H9 (cell line): ENCODE measurements around the gene GLYATL1B. TPM values are rescaled to one million over a fixed set of nuclear protein-coding genes. Genes with fewer than 3 reads are reported as not detected.
A peak's percentile ranks its signal among the peaks of the same experiment; 100 is the strongest.

Source experiments
- DNase-seq: peaks from one replicate; pipeline ENCODE4 v3.0.0-alpha.2; 2017
- H2AFZ ChIP-seq: one replicate; pipeline ENCODE4 v1.6.1; 2013; ENCODE audit warnings: mild to moderate bottlenecking, low read length, control low read depth, moderate library complexity
- H2AK5ac ChIP-seq: 2 replicates; pipeline ENCODE4 v1.6.1; 2013; ENCODE audit warnings: low read length, control low read depth, mixed read lengths; ENCODE audit not compliant: insufficient read length
- H2BK120ac ChIP-seq: one replicate; pipeline ENCODE4 v1.6.1; 2013; ENCODE audit warnings: low read depth, mild to moderate bottlenecking, low read length, control low read depth, inconsistent platforms; ENCODE audit not compliant: poor library complexity, severe bottlenecking
- H2BK12ac ChIP-seq: 2 replicates; pipeline ENCODE4 v1.6.1; 2013; ENCODE audit warnings: low read length, control low read depth, mixed read lengths, low read depth; ENCODE audit not compliant: insufficient read length
- H2BK15ac ChIP-seq: 2 replicates; pipeline ENCODE4 v1.6.1; 2013; ENCODE audit warnings: low read depth, low read length, control low read depth
- H2BK20ac ChIP-seq: one replicate; pipeline ENCODE4 v1.6.1; 2013; ENCODE audit warnings: low read depth, mild to moderate bottlenecking, low read length, control low read depth, inconsistent platforms; ENCODE audit not compliant: poor library complexity, severe bottlenecking
- H2BK5ac ChIP-seq: 2 replicates; pipeline ENCODE4 v1.6.1; 2013; ENCODE audit warnings: low read length, control low read depth, mixed read lengths; ENCODE audit not compliant: insufficient read length
- H3K14ac ChIP-seq: 2 replicates; pipeline ENCODE4 v1.6.1; 2013; ENCODE audit warnings: low read length, control low read depth; ENCODE audit not compliant: insufficient read depth
- H3K18ac ChIP-seq: 2 replicates; pipeline ENCODE4 v1.6.1; 2013; ENCODE audit warnings: low read depth, mild to moderate bottlenecking, mixed read lengths, low read length, control low read depth; ENCODE audit not compliant: insufficient read length
- H3K23ac ChIP-seq: 2 replicates; pipeline ENCODE4 v1.6.1; 2013; ENCODE audit warnings: low read length, control low read depth, mixed read lengths, low read depth; ENCODE audit not compliant: insufficient read length
- H3K23me2 ChIP-seq: 2 replicates; pipeline ENCODE4 v1.6.1; 2013; ENCODE audit warnings: low read depth, mild to moderate bottlenecking, mixed read lengths, low read length, control low read depth; ENCODE audit not compliant: insufficient read length, poor library complexity, severe bottlenecking
- H3K27ac ChIP-seq: 2 replicates; pipeline ENCODE4 v1.5.1; 2013; ENCODE audit warnings: low read length, control low read depth, mixed read lengths, low read depth; ENCODE audit not compliant: insufficient read length
- H3K27me3 ChIP-seq: 2 replicates; pipeline ENCODE4 v1.6.1; 2013; ENCODE audit warnings: low read length, control low read depth, inconsistent platforms; ENCODE audit not compliant: insufficient read depth
- H3K4ac ChIP-seq: 2 replicates; pipeline ENCODE4 v1.6.1; 2013; ENCODE audit warnings: low read depth, mild to moderate bottlenecking, control low read depth, inconsistent platforms, low read length, moderate library complexity
- H3K4me1 ChIP-seq: 2 replicates; pipeline ENCODE4 v1.6.1; 2013; ENCODE audit warnings: low read length, control low read depth, inconsistent platforms; ENCODE audit not compliant: insufficient read depth
- H3K4me2 ChIP-seq: 2 replicates; pipeline ENCODE4 v1.6.1; 2013; ENCODE audit warnings: low read length, control low read depth, mixed read lengths; ENCODE audit not compliant: insufficient read length, insufficient read depth
- H3K56ac ChIP-seq: 2 replicates; pipeline ENCODE4 v1.6.1; 2013; ENCODE audit warnings: low read depth, mild to moderate bottlenecking, mixed read lengths, low read length, control low read depth; ENCODE audit not compliant: insufficient read length
- H3K79me1 ChIP-seq: 2 replicates; pipeline ENCODE4 v1.6.1; 2013; ENCODE audit warnings: low read depth, mild to moderate bottlenecking, moderate library complexity, low read length, control low read depth, inconsistent platforms; ENCODE audit not compliant: insufficient read depth, poor library complexity, severe bottlenecking
- H3K79me2 ChIP-seq: 2 replicates; pipeline ENCODE4 v1.6.1; 2013; ENCODE audit warnings: low read length, control low read depth, inconsistent platforms; ENCODE audit not compliant: insufficient read depth
- H3K9ac ChIP-seq: 2 replicates; pipeline ENCODE4 v1.6.1; 2013; ENCODE audit warnings: low read length, control low read depth, mixed read lengths; ENCODE audit not compliant: insufficient read length; ENCODE audit errors: extremely low read depth
- H3K9me3 ChIP-seq: one replicate; pipeline ENCODE4 v1.6.1; 2013; ENCODE audit warnings: low read depth, low read length, inconsistent platforms; ENCODE audit not compliant: control insufficient read depth
- H3T11ph ChIP-seq: one replicate; pipeline ENCODE4 v1.6.1; 2013; ENCODE audit warnings: mild to moderate bottlenecking, low read length, control low read depth, inconsistent platforms
- H4K20me1 ChIP-seq: one replicate; pipeline ENCODE4 v1.6.1; 2013; ENCODE audit not compliant: control insufficient read depth, insufficient read length, insufficient read depth
- H4K5ac ChIP-seq: 2 replicates; pipeline ENCODE4 v1.6.1; 2013; ENCODE audit warnings: low read depth, mild to moderate bottlenecking, mixed read lengths, low read length, control low read depth; ENCODE audit not compliant: insufficient read length
- H4K8ac ChIP-seq: replicated peaks from 2 replicates; pipeline ENCODE4 v1.6.1; 2013; ENCODE audit warnings: low read length, control low read depth, mixed read lengths, low read depth; ENCODE audit not compliant: insufficient read length
- H4K91ac ChIP-seq: 2 replicates; pipeline ENCODE4 v1.6.1; 2013; ENCODE audit warnings: low read depth, mild to moderate bottlenecking, moderate library complexity, mixed read lengths, low read length, control low read depth; ENCODE audit not compliant: insufficient read length
- H3K27ac Mint-ChIP-seq, 3 experiments: 2 replicates in 2 of 3; 3 replicates in 1 of 3; pipeline ENCODE4 v1.8.0; 2020 to 2021; ENCODE audit warnings: mixed read lengths in 3 of 3, mild to moderate bottlenecking in 1 of 3, moderate library complexity in 1 of 3
- H3K27me3 Mint-ChIP-seq: 2 replicates; pipeline ENCODE4 v1.8.0; 2021; ENCODE audit warnings: low read depth, mild to moderate bottlenecking, moderate library complexity, mixed read lengths
- H3K36me3 Mint-ChIP-seq, 3 experiments: 2 replicates in 2 of 3; 3 replicates in 1 of 3; pipeline ENCODE4 v1.8.0; 2020 to 2021; ENCODE audit warnings: low read depth in 3 of 3, mixed read lengths in 3 of 3; ENCODE audit not compliant: insufficient read depth in 1 of 3
- H3K4me1 Mint-ChIP-seq, 2 experiments: 2 replicates each; pipeline ENCODE4 v1.8.0; 2020; ENCODE audit warnings: mixed read lengths in 2 of 2
- H3K4me3 Mint-ChIP-seq, 2 experiments: 2 replicates in 1 of 2; 3 replicates in 1 of 2; pipeline ENCODE4 v1.8.0; 2020 to 2021; ENCODE audit warnings: mild to moderate bottlenecking in 2 of 2, mixed read lengths in 2 of 2, moderate library complexity in 1 of 2
- H3K9me3 Mint-ChIP-seq, 2 experiments: 2 replicates in 1 of 2; 3 replicates in 1 of 2; pipeline ENCODE4 v1.8.0; 2020; ENCODE audit warnings: mild to moderate bottlenecking in 2 of 2, mixed read lengths in 2 of 2, moderate library complexity in 1 of 2
- CTCF ChIP-seq: fragments of 200-600 bp; sonication (generic); conservative IDR thresholded peaks from 3 replicates; pipeline ENCODE4 v1.8.0; 2021; ENCODE audit warnings: antibody characterized with exemption, mild to moderate bottlenecking
- WGBS: extraction: QIAGEN DNeasy Blood & Tissue Kit; methylation state at CpG from one replicate; pipeline ENCODE4 v1.1.7; 2013; ENCODE audit warnings: missing lambda C conversion rate, low lambda C conversion rate, mixed read lengths; ENCODE audit not compliant: insufficient read length; ENCODE audit errors: extremely low coverage; 5-methylcytosine and 5-hydroxymethylcytosine counted together
- total RNA-seq: library from RNA; stranded (reverse); gene quantifications from 2 replicates; pipeline ENCODE4 v1.2.1, GENCODE V29; 2021

The GLYATL1B gene
- total RNA-seq, 1 experiment from 2014 or later, result not detected

GRCh38 chr11:59141191-59141590 is 55.1 kb downstream of the GLYATL1B start:
- Mint-ChIP-seq H3K27ac (no peak overlapping the region), H3K4me1 (peaks cover 28 to 41% of the 10 kb centered on the region in 2 experiments), H3K9me3 (peaks cover 5 to 12% of the 10 kb centered on the region in 2 experiments; a peak in 3 of 5 replicates), H3K27me3 (peaks cover 31% of the 10 kb centered on the region), H3K4me3 (peak overlapping the region in 1 of 2 experiments; percentile 92; a peak in 2 of 5 replicates), H3K36me3 (peaks cover 2 to 12% (median 3%) of the 10 kb centered on the region in 3 experiments; a peak in 5 of 7 replicates)
- no peak overlapping the region for H3K18ac ChIP-seq
- no peak for DNase-seq
- H4K91ac ChIP-seq, result no peak overlapping the region
- H3K27me3 ChIP-seq, result no peaks in the 10 kb centered on the region
- no peak overlapping the region for H4K5ac ChIP-seq
- no peak overlapping the region for H3T11ph ChIP-seq
- H2BK20ac ChIP-seq, result no peak overlapping the region
- no peaks in the 10 kb centered on the region for H3K9me3 ChIP-seq
- no peaks in the 10 kb centered on the region for H4K20me1 ChIP-seq
- no peak overlapping the region for H3K27ac ChIP-seq
- no peaks in the 10 kb centered on the region for H3K79me2 ChIP-seq
- H3K4ac ChIP-seq, result no peak overlapping the region
- no peak overlapping the region for H3K23ac ChIP-seq
- no peak overlapping the region for H2BK12ac ChIP-seq
- no peak for TF ChIP-seq CTCF
- H2BK15ac ChIP-seq, result no peak overlapping the region
- no peak overlapping the region for H3K4me2 ChIP-seq
- H2BK5ac ChIP-seq, result no peak overlapping the region
- H3K9ac ChIP-seq, result no peak overlapping the region
- no peaks in the 10 kb centered on the region; the same call in 1 of the 2 replicates for H3K4me1 ChIP-seq
- H4K8ac ChIP-seq, result no peak overlapping the region
- no peak overlapping the region for H2BK120ac ChIP-seq
- no peak overlapping the region for H3K14ac ChIP-seq
- no peak overlapping the region for H2AK5ac ChIP-seq
- no peak overlapping the region for H3K56ac ChIP-seq
- peaks cover 6% of the 10 kb centered on the region for H3K23me2 ChIP-seq
- WGBS, result no CpG with 5 or more reads among the region's 4 CpGs
- no peaks in the 10 kb centered on the region for H3K79me1 ChIP-seq
- no peak overlapping the region for H2AFZ ChIP-seq
